ENCODE results near the gene HECTD1.
"Not testable (repeated sequence)": the region's sequence is repeated elsewhere in the genome, so short reads cannot be mapped to it uniquely, and the experiment has no call there.

HECTD1 gene

GRCh38 chr14:31224808-31225207 is 17.2 kb upstream of the HECTD1 start:
- DNase-seq, result no peak

DNA sequence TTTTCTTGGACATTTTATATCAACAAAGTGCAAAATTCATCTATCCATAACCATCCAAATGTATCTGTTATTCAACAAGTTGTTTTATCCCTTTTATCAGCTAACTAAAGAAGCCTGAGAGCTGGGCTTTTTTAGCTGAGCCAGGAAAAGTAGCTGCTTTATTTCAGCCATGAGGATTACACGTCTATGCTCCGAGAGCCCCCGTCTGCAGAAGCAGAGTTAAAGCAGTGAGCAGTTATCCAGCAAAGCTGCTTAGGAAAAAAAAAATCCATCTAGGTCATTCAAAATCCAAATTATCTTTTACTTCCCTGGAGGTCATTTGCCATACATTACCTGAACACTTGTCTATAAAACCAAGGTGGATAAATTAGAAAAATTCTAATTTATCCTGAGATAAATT is 15.7 kb upstream of the HECTD1 start:
- no peak for DNase-seq

- DNase-seq, result no peak
Measured at GRCh38 chr14:31222834-31223233, 15.2 kb upstream of the HECTD1 start.

DNA sequence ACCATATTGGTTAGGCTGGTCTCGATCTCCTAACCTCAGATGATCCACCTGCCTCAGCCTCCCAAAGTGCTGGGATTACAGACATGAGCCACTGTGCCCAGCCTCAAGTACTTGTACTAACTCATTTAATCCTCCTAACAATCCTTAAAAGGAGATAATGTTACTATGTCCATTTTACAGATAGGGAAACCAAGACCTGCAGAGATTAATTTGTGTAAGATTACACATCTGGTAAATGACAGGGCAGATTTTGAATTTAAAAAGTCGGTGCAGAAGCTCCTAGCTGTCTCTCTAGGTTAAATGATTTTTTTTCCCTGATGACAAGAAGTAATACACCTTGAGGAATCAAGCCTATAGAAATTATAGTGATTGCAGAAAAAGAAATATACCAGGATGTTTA is 13.7 kb upstream of the HECTD1 start:
- no peak for DNase-seq

DNA sequence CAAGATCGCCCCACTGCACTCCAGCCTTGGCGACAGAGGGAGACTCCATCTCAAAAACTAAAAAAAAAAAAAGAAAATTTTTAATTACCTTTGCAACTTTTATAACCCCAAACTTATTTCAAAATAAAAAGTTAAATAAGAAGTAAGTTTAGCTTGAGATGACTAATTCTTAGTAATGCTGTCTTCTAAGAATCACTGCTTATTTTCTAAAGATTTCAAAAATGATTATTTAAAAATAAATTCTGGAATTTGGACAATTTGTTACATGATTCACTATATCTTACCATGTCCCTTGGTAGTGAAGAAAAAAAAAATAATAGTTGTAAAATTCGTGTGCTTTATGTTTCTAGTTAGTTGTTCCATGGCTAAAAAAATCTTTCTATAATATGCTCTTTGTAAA is 11.6 kb upstream of the HECTD1 start:
- DNase-seq, result no peak

GRCh38 chr14:31216359-31216758 is 8.8 kb upstream of the HECTD1 start:
- no peak for DNase-seq

DNA sequence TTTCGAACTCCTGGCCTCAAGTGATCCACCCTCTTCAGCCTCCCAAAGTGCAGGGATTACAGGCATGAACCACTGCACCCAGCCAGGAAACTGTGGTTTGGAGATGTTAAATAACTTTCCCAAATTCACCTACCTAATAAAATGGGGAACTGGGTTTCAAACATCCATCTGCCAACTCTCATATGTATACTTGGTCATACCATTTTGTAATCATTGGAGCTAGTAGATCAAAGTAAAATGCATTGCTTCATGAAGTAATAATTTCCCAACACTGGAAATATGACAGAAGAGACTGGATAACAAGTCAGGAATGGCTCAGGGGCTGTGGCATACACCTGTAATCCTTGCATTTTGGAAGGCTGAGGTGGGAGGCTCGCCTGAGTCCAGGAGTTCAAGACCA is 5.3 kb upstream of the HECTD1 start:
- no peak for DNase-seq

- no peak for DNase-seq
Measured at GRCh38 chr14:31209605-31210004, 2.0 kb upstream of the HECTD1 start.

- peak; percentile 36 for DNase-seq
Measured at GRCh38 chr14:31208546-31209424, 1.2 kb upstream of the HECTD1 start.

GRCh38 chr14:31207287-31207754 is 272 bp downstream of the HECTD1 start:
- DNase-seq, result no peak

- peak; percentile 58 for DNase-seq
Measured at GRCh38 chr14:31206536-31207286, 882 bp downstream of the HECTD1 start.

- DNase-seq, result no peak
Measured at GRCh38 chr14:31205681-31206535, 1.7 kb downstream of the HECTD1 start.

GRCh38 chr14:31204593-31205534 is 2.7 kb downstream of the HECTD1 start:
- DNase-seq, result no peak

- DNase-seq, result not testable (repeated sequence)
Measured at GRCh38 chr14:31203899-31204592, 3.5 kb downstream of the HECTD1 start.

- DNase-seq, result no peak
Measured at GRCh38 chr14:31203414-31203742, 4.2 kb downstream of the HECTD1 start.

- no peak for DNase-seq
Measured at GRCh38 chr14:31201111-31201510, 6.5 kb downstream of the HECTD1 start.

DNA sequence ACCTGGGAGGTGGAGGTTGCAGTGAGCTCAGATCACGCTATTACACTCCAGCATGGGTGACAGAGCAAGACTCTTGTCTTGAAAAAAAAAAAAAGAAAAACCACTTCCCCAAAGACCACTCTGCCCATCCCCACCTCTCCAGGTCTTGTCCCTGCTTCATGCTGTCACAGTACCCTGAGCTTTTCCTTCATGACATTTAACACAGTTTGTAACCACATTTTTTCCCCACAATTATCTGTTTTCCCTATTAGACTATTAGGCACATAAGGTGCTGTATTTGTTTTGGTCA is 6.9 kb downstream of the HECTD1 start:
- DNase-seq, result no peak

GRCh38 chr14:31197671-31198070 is 9.9 kb downstream of the HECTD1 start:
- no peak for DNase-seq

DNA sequence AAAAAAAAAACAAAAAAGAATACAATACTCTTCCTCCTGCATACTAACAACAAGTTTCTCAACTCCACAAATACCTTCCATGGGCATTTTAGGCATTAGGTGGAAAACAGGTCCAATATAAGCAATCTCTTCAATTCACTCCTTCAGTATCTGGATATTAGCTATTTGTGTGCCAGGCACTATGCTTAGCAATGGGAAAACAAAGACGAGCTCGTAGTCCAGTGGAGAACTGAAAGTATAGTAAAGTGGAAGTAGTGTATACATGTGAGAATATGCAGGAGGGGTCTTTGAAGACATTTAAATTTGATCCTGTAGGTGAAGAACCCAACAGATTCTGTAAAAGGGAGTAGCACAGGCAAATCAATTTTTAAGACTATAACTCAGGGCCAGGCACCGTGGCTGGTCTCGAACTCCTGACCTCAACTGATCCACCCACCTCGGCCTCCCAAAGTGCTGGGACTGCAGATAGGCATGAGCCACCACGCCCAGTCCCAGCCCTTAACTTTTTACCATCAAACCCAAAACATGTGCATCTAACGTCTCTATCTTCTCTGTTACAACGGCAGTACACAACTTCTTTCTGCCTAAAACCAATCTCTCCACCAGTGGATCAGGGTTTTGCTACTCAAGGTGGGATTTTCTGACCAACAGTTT is 10.6 kb downstream of the HECTD1 start:
- no peak for DNase-seq

DNA sequence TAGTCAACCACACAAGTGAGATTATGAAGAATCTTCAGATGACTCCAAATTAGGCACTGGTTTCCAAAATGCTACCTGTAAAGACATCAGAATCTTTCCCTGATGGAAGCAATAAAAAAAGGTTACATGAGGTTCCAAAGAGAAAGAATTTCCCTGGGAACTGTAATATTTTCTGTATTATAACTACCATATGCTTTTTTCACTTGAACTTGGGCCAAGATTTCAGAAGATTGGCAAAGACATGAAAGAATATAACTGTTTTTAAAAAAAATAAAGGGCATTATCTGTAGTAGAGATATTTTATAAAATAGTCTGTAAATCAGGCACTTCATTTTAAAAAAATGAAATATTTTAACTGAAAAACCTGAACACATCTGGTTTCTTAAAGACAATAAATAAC is 12.9 kb downstream of the HECTD1 start:
- DNase-seq, result no peak

DNA sequence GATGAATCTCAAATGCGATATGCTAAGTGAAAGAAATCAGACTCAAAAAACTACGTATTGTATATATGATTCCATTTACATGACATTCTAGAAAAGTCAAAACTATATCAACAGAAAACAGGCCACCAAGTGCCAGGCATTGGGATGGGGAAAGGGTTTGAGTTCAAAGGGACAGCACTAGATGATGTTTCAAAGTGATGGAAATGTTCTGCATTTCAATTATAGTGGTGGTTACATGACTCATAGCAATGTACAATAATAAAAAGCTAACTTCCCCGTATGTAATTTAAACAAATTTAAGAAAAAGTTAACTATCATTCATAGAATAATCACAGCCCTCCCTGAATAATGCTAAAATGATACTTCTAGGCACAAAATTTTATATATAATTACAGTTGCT is 13.5 kb downstream of the HECTD1 start:
- DNase-seq, result no peak
